Common myeloid progenitor, CD34-positive (primary cell): ENCODE results near the gene SGMS1.
"Not testable (repeated sequence)": the region's sequence is repeated elsewhere in the genome, so short reads cannot be mapped to it uniquely, and the experiment has no call there.

ENCODE experiments used
- CTCF ChIA-PET: fragments of 350-600 bp; sonication (Branson Sonifier 250); formaldehyde crosslinking; loops from one replicate; lab custom pipeline; 2021; ENCODE audit warnings: antibody characterized with exemption; lab: Charles Lee
- POLR2A ChIA-PET: fragments of 350-600 bp; sonication (Branson Sonifier 250); formaldehyde crosslinking; loops from one replicate; lab custom pipeline; 2021; ENCODE audit warnings: antibody characterized with exemption; lab: Charles Lee
- DNase-seq, 3 donors: peaks; one replicate each; pipeline versions ENCODE4 v3.0.0 to v3.0.0-alpha.2; 2013
- H3K27ac ChIP-seq, 2 experiments: 1 replicate in 1 of 2; 2 replicates in 1 of 2; pipeline ENCODE4 v1.7.0; 2013; ENCODE audit warnings: inconsistent platforms in 2 of 2, low read length in 2 of 2, mild to moderate bottlenecking in 2 of 2, low read depth in 1 of 2, moderate library complexity in 1 of 2; ENCODE audit not compliant: severe bottlenecking in 2 of 2, insufficient read depth in 1 of 2, poor library complexity in 1 of 2
- H3K27me3 ChIP-seq, 5 experiments: replicated peaks in 2 of 5; 1 replicate in 3 of 5; 2 replicates in 2 of 5; pipeline versions ENCODE4 v1.6.1 to v1.7.0; 2013; ENCODE audit warnings: low read length in 4 of 5, mild to moderate bottlenecking in 2 of 5, moderate library complexity in 2 of 5, inconsistent platforms in 1 of 5; ENCODE audit not compliant: insufficient read depth in 5 of 5, control insufficient read depth in 4 of 5
- H3K36me3 ChIP-seq, 4 experiments: 1 replicate in 2 of 4; 2 replicates in 2 of 4; pipeline versions ENCODE4 v1.6.1 to v1.7.0; 2013; ENCODE audit warnings: low read length in 3 of 4, control low read depth in 1 of 4, mild to moderate bottlenecking in 1 of 4; ENCODE audit not compliant: control insufficient read depth in 4 of 4, insufficient read depth in 4 of 4
- H3K4me1 ChIP-seq, 4 experiments: 1 replicate in 3 of 4; 2 replicates in 1 of 4; pipeline versions ENCODE4 v1.6.1 to v1.7.1; 2013; ENCODE audit warnings: low read length in 3 of 4, mild to moderate bottlenecking in 3 of 4, control low read depth in 1 of 4, inconsistent platforms in 1 of 4, moderate library complexity in 1 of 4; ENCODE audit not compliant: control insufficient read depth in 4 of 4, insufficient read depth in 4 of 4; ENCODE audit errors: control extremely low read depth in 1 of 4
- H3K4me3 ChIP-seq, 7 experiments: 1 replicate in 4 of 7; 2 replicates in 3 of 7; pipeline versions ENCODE4 v1.5.1 to v1.7.0; 2013; ENCODE audit warnings: mild to moderate bottlenecking in 7 of 7, low read length in 6 of 7, moderate library complexity in 6 of 7, inconsistent platforms in 2 of 7, low read depth in 2 of 7, control low read depth in 1 of 7; ENCODE audit not compliant: insufficient read depth in 4 of 7, control insufficient read depth in 1 of 7; ENCODE audit errors: extremely low read depth in 1 of 7
- H3K9me3 ChIP-seq, 5 experiments: 1 replicate in 4 of 5; 2 replicates in 1 of 5; pipeline versions ENCODE4 v1.6.1 to v1.7.1; 2013; ENCODE audit warnings: low read length in 4 of 5, mild to moderate bottlenecking in 2 of 5, inconsistent platforms in 1 of 5, low read depth in 1 of 5, moderate library complexity in 1 of 5; ENCODE audit not compliant: control insufficient read depth in 4 of 5, insufficient read depth in 2 of 5; ENCODE audit errors: control extremely low read depth in 1 of 5
- WGBS: methylation state at CpG from one replicate; pipeline ENCODE4 v1.1.5; 2013; ENCODE audit not compliant: insufficient coverage; 5-methylcytosine and 5-hydroxymethylcytosine counted together

Gene SGMS1

GRCh38 chr10:50447691-50448090 is 176.1 kb downstream of the SGMS1 start:
- no peaks in the 10 kb centered on the region for H3K27me3 ChIP-seq
- POLR2A ChIA-PET, result no interaction called here
- H3K4me1 ChIP-seq, result peaks cover 0 to 9% (median 0%) of the 10 kb centered on the region in 4 experiments
- H3K36me3 ChIP-seq, result peaks cover 0 to 2% (median 1%) of the 10 kb centered on the region in 4 experiments
- H3K9me3 ChIP-seq, result peaks cover 0 to 7% (median 4%) of the 10 kb centered on the region in 5 experiments
- DNase-seq, result no peak
- H3K4me3 ChIP-seq, result no peak overlapping the region
- H3K27ac ChIP-seq, result no peak overlapping the region
- CTCF ChIA-PET, result no interaction called here

GRCh38 chr10:50445777-50446176 is 178.0 kb downstream of the SGMS1 start:
- POLR2A ChIA-PET, H3K9me3 ChIP-seq, H3K36me3 ChIP-seq, CTCF ChIA-PET, H3K27ac ChIP-seq, H3K27me3 ChIP-seq, H3K4me3 ChIP-seq, H3K4me1 ChIP-seq, DNase-seq: not testable (repeated sequence)
- WGBS, result 100% methylated on average over 3 of the region's 5 CpGs

GRCh38 chr10:50440489-50440888 is 183.3 kb downstream of the SGMS1 start:
- POLR2A ChIA-PET, result no interaction called here
- Histone ChIP-seq H3K27me3 (no peaks in the 10 kb centered on the region), H3K4me1 (peaks cover 0 to 34% (median 1%) of the 10 kb centered on the region in 4 experiments), H3K27ac (no peak overlapping the region), H3K36me3 (peaks cover 0 to 2% (median 1%) of the 10 kb centered on the region in 4 experiments), H3K4me3 (no peak overlapping the region), H3K9me3 (peaks cover 0 to 4% (median 3%) of the 10 kb centered on the region in 5 experiments)
- CTCF ChIA-PET, result no interaction called here
- 93% methylated on average over 4 of the region's 4 CpGs for WGBS
- DNase-seq, result no peak

GRCh38 chr10:50439806-50440205 is 183.9 kb downstream of the SGMS1 start:
- WGBS, result no CpG with 5 or more reads among the region's 2 CpGs
- DNase-seq, result no peak
- H3K9me3 ChIP-seq, result peaks cover 0 to 3% (median 0%) of the 10 kb centered on the region in 5 experiments
- H3K4me1 ChIP-seq, result peaks cover 0 to 34% (median 1%) of the 10 kb centered on the region in 4 experiments
- no peak overlapping the region for H3K4me3 ChIP-seq
- peaks cover 0 to 2% (median 1%) of the 10 kb centered on the region in 4 experiments for H3K36me3 ChIP-seq
- H3K27me3 ChIP-seq, result no peaks in the 10 kb centered on the region
- no peak overlapping the region for H3K27ac ChIP-seq
- ChIA-PET CTCF (interaction anchor here (1.6 kb wide), 1 partner anchor 16 kb away, joined by 3 read pairs; no protein-coding TSS in a partner anchor), POLR2A (no interaction called here)

GRCh38 chr10:50439187-50439586 is 184.6 kb downstream of the SGMS1 start:
- peaks cover 0 to 34% (median 1%) of the 10 kb centered on the region in 4 experiments for H3K4me1 ChIP-seq
- peaks cover 0 to 3% (median 0%) of the 10 kb centered on the region in 5 experiments for H3K9me3 ChIP-seq
- no peak overlapping the region for H3K27ac ChIP-seq
- no peak for DNase-seq
- 100% methylated on average over 1 of the region's 2 CpGs for WGBS
- ChIA-PET POLR2A (no interaction called here), CTCF (interaction anchor here (1.2 to 1.6 kb wide), 2 partner anchors 17 to 18 kb away, joined by 3 read pairs; no protein-coding TSS in a partner anchor)
- peaks cover 0 to under 1% (median 0%) of the 10 kb centered on the region in 4 experiments for H3K36me3 ChIP-seq
- H3K27me3 ChIP-seq, result no peaks in the 10 kb centered on the region
- no peak overlapping the region for H3K4me3 ChIP-seq

- no peaks in the 10 kb centered on the region for H3K27me3 ChIP-seq
- peaks cover 0 to 3% (median 0%) of the 10 kb centered on the region in 5 experiments for H3K9me3 ChIP-seq
- H3K4me1 ChIP-seq, result peaks cover 0 to 34% (median 1%) of the 10 kb centered on the region in 4 experiments
- no peak overlapping the region for H3K4me3 ChIP-seq
- POLR2A ChIA-PET, result no interaction called here
- no peaks in the 10 kb centered on the region for H3K36me3 ChIP-seq
- H3K27ac ChIP-seq, result no peak overlapping the region
- CTCF ChIA-PET, result interaction anchor here (1.2 to 1.6 kb wide), 2 partner anchors 17 to 18 kb away, joined by 3 read pairs; no protein-coding TSS in a partner anchor
- WGBS, result 93% methylated on average over 3 of the region's 6 CpGs
- no peak for DNase-seq
Measured at GRCh38 chr10:50438049-50438936, 185.5 kb downstream of the SGMS1 start.

- Histone ChIP-seq H3K4me3 (no peak overlapping the region), H3K9me3 (no peaks in the 10 kb centered on the region), H3K27me3 (no peaks in the 10 kb centered on the region), H3K27ac (no peak overlapping the region), H3K4me1 (peaks cover 0 to 34% (median 1%) of the 10 kb centered on the region in 4 experiments), H3K36me3 (no peaks in the 10 kb centered on the region)
- no peak for DNase-seq
- ChIA-PET CTCF (interaction anchor here (1.2 kb wide), 1 partner anchor 16 kb away, joined by 3 read pairs; no protein-coding TSS in a partner anchor), POLR2A (no interaction called here)
- WGBS, result 100% methylated on average over 1 of the region's 1 CpG
Measured at GRCh38 chr10:50437248-50437647, 186.5 kb downstream of the SGMS1 start.
